ENCODE measurements around the gene WNT3A. TPM values are rescaled to one million over a fixed set of nuclear protein-coding genes. Genes with fewer than 3 reads are reported as not detected.

Gene WNT3A
- total RNA-seq, 1 experiment from 2014 or later, result 0.24 TPM

DNA sequence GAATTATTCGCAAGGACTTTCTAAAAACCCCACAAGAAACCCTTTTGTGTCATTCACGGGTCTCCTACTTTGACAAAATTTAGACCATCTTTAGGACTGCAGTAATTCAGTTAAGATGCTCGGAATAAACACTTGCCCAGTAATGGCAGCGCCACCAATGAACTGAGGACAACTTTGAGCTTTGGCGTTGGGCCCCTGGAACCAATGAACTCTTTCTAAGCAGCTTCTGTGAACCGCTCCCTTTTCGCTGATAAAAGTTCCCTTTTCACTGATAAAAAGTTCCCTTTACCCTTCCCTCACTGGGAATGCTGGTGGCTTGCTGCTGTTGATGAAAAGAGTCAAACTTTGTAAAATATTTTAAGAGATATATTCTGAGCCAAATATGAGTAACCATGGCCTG lies 103.8 kb downstream of the WNT3A start:
- no peaks in the 10 kb centered on the region for H4K20me1 ChIP-seq (ENCODE audit: insufficient read depth)
- intact Hi-C loops (cut with micrococcal nuclease; ENCODE audit: unreplicated experiment), result no loop called here
- peaks cover 14% of the 10 kb centered on the region for H3K79me2 ChIP-seq (ENCODE audit: low read depth)
- H3K9me3 ChIP-seq (ENCODE audit: insufficient read depth, low read depth), result no peaks in the 10 kb centered on the region
- peaks cover 6% of the 10 kb centered on the region for H3K4me1 ChIP-seq (replicated peaks; ENCODE audit: insufficient read depth)
- no peak for DNase-seq
- TSS peak; percentile 76 for BruUV-seq (replicated peaks)
- no peaks in the 10 kb centered on the region for H3K27me3 ChIP-seq (ENCODE audit: insufficient read depth, low read depth)
- ChIA-PET POLR2A (ENCODE audit: unreplicated experiment) (no interaction called here), CTCF (interaction anchor here (1.0 kb wide), 1 partner anchor 20 kb away, joined by 4 read pairs; no protein-coding TSS in a partner anchor)
- H3K27ac ChIP-seq, result no peak overlapping the region
- no peaks in the 10 kb centered on the region for H3K9me2 ChIP-seq (ENCODE audit: insufficient read depth)
- no peaks in the 10 kb centered on the region; the same call in 1 of the 2 replicates for H3F3A ChIP-seq (ENCODE audit: insufficient read depth, low read depth)
- H3K4me3 ChIP-seq, result no peak overlapping the region
- H3K4me2 ChIP-seq, result no peak overlapping the region
- 0 out of 2 replicates have a peak, but pooled peaks cover 4% of the 10 kb centered on the region for H3K36me3 ChIP-seq (ENCODE audit: low read depth)
- no peak overlapping the region for H2AFZ ChIP-seq
- TF ChIP-seq CTCF (conservative IDR thresholded peaks at IDR 0.05), result no peak

Small RNA genes within 50 kb of the gene (microRNA-seq; reads per million reads assigned to microRNA genes)
- 10.1 reads per million, percentile 17 among the genes with 10 or more reads in this experiment for gene MIR3620 (ENCODE audit: borderline number of aligned reads, borderline replicate concordance)

Other genes with a start within 250 kb of the WNT3A start
- gene PRSS38, start 191.3 kb upstream of the WNT3A start, total RNA-seq (2021), result not detected in 2 replicates
- 42.2 and 42.4 TPM in 2 replicates for gene WNT9A, start 59.1 kb upstream of the WNT3A start, total RNA-seq (2021)
- 431 and 595 TPM in 2 replicates for gene ARF1, start 75.7 kb downstream of the WNT3A start, total RNA-seq (2021)
- gene C1orf35, start 96.3 kb downstream of the WNT3A start, total RNA-seq (2021), result 26.4 and 37.6 TPM in 2 replicates
- gene MRPL55, start 102.3 kb downstream of the WNT3A start, total RNA-seq (2021), result 81.0 and 84.4 TPM in 2 replicates
- 239 and 278 TPM in 2 replicates for gene GUK1, start 133.3 kb downstream of the WNT3A start, total RNA-seq (2021)
- gene GJC2, start 142.9 kb downstream of the WNT3A start, total RNA-seq (2021), result 2.1 and 3.4 TPM in 2 replicates
- gene IBA57, start 158.8 kb downstream of the WNT3A start, total RNA-seq (2021), result 7.8 and 13.8 TPM in 2 replicates
- gene OBSCN, start 201.0 kb downstream of the WNT3A start, total RNA-seq (2021), result 62.9 and 91.7 TPM in 2 replicates